Mesenteric fat pad (tissue), 1 donor: Measurements from ENCODE around the gene ESR1. TPM values are rescaled to one million over a fixed set of nuclear protein-coding genes. Genes with fewer than 3 reads are reported as not detected.
"Not testable (repeated sequence)": the region's sequence is repeated elsewhere in the genome, so short reads cannot be mapped to it uniquely, and the experiment has no call there.

Experiments used
- DNase-seq: peaks from one replicate; pipeline ENCODE4 v3.0.0-alpha.2; 2020; ENCODE audit warnings: low spot score
- total RNA-seq: library from RNA; stranded (reverse); fragmentation: NEBNext Ultra II Directional; extraction: Animal tissue kit (Norgen Biotek cat#: 25700); gene quantifications from one replicate; pipeline ENCODE4 v1.2.1, GENCODE V29; 2021
- donor health status: DM: yes; HTN: yes; CAD: no.

The ESR1 gene
- total RNA-seq, 1 donor from 2014 or later, result 6.3 TPM

DNA sequence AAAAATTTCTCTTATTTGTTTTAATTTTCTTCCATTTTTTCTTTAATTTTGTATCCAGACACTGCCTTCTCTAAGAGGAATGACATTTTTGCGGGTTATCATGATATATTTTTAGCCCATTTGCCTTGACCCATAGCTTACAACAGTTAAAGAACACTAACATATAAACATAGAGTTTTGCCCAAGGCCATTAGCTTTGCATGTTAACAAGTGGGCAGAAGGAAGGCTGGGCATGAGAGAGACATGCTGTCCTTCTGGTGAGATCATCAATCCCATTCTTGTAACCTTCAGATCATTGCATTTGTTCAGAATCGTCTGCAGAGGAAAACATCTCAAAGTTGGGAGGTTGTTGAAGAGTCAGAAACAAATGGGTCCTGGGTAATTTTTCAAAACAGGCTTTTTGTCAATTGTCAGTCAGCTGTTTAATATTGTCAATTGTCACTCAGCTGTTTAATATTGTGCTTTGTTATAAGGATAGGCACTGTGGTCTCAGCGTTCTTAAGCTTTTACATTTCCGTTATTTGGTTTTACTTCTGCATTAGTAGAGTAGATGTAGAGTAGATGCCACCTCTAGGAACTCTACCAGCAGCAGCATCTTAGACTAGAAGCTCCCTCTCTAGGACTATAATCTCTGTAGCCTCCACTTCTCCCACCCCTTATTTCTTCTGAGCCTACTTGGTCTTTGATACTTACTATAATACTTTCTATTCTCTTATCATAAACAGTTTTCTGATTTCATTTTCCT, 243.1 kb downstream of the ESR1 start:
- no peak for DNase-seq

DNA sequence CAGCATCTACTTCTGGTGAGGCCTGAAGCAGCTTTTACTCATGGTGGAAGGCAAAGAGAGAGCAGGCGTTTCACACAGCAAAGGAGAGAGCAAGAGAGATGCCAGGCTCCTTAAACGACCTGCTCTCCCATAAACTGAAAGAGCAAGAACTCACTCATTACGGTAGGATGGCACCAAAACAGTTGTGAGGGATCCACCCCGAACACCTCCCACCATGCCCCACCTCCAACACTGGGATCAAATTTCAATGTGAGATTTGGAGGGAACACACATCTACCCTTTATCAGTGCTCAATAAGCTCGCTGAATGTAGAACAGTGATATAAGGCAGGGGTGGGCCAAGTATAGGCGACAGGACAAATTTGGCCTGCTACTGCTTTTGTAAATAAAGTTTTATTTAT, 244.6 kb downstream of the ESR1 start:
- DNase-seq, result no peak

DNA sequence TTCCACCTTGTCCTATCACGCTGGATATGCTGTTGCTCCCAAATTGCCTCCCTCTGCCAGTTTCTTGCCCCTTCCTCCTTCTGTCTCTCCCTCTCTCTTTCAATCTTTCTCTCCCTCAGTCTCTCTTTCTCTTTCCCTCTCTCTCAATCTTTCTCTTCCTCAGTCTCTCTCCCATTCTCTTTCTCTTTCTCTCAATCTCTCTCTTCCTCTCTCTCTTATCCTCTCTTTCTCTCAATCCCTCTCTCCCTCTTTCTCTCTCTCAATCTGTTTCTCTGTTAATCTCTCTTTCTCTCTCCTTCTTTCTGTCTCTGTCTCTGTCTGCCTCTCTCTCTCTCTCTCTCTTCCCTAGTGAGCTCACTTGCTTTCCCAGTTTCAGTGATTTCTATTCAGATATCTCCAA, 245.8 kb downstream of the ESR1 start:
- no peak for DNase-seq

DNA sequence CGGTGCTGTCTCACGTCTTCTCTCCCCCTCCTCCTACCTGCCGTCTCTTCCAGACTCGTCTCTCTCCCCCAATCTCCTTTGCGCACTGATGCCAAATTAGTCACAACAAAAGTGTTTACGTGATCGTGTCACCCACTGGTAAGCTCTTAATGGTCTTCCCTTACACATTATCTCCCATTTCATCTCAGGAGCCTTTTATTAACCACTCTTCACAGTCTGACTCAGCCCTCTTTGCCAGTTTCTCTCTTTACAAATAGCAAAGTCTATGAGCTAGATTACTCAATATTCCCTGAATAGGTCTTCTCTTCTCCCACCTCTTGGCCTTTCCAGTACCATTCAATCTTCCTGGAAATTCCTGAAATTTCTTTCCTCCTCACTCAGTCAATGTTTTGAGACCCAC, 247.0 kb downstream of the ESR1 start:
- DNase-seq, result no peak

DNA sequence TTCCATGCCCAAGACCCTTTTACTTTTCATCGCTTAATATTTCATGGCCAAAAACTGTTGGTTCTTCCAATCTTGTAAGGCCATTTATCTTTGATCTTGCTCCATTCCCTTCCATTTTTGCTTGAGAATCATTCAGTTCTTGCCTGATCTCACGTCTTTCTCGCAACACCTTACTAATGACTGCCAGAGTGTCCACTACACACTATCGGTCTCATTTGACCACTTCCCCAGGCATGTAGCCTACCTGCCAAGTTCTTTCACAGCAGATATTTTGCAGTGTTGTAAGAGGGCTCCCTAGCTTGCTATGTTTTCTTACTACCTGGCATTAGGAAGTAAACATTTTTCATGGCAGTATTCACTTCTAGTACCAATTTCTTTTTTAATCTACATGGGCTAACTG, 248.0 kb downstream of the ESR1 start:
- DNase-seq, result no peak

GRCh38 chr6:152057832-152058498, 250.5 kb downstream of the ESR1 start:
- no peak for DNase-seq

DNA sequence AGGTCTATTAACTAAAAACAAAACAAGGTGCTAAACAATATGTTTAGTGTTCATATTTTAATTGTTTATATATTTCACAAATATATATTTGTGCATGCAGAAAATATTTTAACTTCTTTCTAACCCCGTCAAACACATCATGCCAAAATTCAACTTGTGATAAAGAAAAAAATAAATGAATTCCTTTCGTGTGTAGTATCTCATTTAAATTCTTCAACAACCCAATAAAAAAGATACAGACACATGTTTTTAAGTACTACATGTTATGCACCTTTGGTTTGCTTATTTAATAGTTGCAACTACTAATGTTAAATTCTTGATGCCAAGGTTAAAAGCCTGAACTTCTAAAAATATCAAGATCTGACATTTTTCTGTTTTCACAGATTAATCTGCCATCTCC, 252.4 kb downstream of the ESR1 start:
- no peak for DNase-seq

DNA sequence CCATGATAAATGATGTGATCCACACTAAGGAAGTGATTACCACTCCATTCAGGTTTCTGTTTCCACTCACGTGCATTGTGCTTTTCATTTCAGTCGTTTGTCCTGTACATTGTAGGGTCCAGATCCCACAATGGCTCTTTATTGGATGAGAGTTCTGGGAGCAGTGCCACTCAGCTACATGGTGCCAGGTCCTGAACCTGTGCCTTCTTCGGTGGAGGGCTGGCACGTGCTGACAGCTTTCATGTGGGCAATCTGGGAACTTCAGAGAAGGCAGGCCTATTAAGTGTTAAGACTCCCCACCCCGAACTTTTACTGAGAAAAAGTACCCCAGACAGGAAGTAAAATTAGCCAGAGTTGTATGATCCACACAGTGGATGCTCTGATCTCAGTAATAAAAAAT, 255.0 kb downstream of the ESR1 start:
- no peak for DNase-seq

DNA sequence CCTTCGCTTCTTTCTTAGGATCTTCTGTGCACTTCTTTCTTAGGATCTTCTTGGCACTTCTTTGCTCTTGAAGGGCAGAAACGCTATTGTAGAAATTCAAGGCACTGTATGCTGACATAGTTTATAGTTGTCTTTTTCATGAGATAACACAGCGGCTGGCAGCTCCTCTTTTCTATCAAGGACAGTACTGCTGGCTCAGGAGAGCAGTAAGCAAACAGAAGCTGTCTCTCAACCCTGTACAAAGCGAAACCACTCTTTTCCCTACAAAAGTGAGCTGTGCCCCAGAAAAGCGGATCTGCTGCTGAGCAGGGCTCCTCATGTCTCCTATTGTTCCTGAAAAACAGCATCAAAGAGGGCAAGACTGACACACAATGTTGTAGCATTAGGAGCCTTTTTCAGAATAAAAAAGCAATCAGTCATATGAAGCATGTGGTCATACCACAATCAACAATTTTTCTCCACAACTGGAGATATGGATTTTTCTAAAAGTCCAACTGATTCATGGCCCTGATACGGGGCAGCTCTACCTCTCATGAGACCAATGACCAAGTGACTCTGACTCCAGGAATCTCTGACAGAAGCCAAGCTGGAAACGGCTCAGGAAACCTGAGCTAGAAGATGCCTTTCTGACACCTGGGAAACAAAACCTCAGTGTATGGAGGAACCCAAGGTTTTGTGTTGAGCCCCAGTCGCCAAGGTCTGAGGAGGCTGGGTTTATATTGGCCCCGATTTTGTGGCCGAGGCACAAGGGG, 255.9 kb downstream of the ESR1 start:
- DNase-seq, result no peak

- DNase-seq, result no peak
These were observed 261.3 kb downstream of the ESR1 start for GRCh38 chr6:152068622-152069261.

- DNase-seq, result no peak
These were observed 263.1 kb downstream of the ESR1 start for GRCh38 chr6:152070556-152070955.

- DNase-seq, result no peak
These were observed 263.8 kb downstream of the ESR1 start for GRCh38 chr6:152071318-152071717.

DNA sequence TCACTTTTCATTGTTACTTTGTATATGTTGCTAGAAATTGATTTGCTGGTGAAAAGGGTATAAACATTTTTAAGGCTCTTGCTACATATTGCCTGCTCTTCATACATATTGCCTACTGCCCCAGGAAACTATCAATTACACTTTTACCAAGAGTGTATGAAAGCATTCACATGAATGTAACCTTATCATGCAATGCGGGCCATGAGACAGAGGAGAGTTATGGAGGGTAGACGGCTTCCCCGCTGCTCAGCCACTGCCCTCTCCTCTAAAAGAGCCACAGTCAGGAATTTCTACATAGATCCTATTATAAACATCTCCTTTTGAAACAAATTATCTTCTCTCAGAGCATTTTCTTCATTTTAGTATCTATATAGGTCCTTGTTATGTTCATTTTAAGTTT, 264.4 kb downstream of the ESR1 start:
- DNase-seq, result no peak

DNA sequence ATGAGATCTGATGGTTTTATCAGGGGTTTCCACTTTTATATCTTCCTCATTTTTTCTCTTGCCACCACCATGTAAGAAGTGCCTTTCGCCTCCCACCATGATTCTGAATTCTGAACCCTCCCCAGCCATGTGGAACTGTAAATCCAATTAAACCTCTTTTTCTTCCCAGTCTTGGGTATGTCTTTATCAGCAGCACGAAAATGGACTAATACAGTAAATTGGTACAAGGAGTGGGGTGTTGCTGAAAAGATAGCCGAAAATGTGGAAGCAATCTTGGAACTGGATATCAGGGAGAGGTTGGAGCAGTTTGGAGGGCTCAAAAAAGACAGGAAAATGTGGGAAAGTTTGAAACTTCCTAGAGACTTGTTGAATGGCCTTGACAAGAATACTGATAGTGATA, 268.8 kb downstream of the ESR1 start:
- DNase-seq, result not testable (repeated sequence)

DNA sequence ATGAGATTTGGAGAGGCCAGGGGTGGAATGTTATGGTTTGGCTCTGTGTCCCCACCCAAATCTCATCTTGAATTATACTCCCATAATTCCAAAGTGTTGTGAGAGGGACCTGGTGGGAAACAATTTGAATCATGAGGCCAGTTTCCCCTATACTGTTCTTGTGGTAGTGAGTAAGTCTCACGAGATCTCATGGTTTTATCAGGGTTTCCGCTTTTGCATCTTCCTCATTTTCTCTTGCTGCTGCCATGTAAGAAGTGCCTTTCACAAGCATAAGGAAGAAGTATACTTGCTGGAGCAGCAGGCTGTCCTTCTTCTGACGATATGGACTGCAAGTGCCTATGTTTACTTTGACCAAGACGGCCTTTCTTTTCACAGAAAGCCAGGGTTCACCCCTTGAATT, 270.5 kb downstream of the ESR1 start:
- no peak for DNase-seq

GRCh38 chr6:152078804-152079203, 271.3 kb downstream of the ESR1 start:
- no peak for DNase-seq

GRCh38 chr6:152085451-152085921, 278.0 kb downstream of the ESR1 start:
- no peak for DNase-seq

DNA sequence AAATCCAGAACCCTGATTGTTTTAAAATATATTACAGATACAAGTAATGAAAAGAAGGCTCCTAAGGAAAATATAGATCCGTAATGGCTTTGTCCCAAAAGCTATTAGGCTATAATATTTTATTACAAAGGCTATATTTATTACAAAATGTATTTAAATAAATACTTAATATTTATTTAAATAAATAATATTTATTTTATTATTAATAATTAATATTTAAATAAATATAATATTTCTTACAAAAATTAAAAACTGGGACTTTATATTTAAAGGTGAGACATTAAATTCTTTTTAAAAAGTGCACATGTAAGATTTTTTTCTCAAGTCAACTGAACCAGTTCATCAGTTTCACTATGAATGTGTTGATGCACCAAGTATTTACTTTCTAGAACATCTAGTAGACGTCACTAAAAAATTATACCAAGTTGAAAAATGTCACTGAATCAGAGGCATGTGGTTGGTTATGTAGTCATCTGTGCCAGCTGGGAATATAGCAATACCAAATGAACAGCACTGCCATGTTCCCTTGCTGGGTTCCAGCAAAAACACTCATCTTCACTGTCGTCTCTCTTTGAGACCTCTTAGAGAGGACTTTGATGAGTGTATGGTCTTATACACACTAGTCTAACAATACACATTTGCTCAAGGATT, 278.9 kb downstream of the ESR1 start:
- no peak for DNase-seq

- no peak for DNase-seq
These were observed 279.6 kb downstream of the ESR1 start for GRCh38 chr6:152087096-152087495.

DNA sequence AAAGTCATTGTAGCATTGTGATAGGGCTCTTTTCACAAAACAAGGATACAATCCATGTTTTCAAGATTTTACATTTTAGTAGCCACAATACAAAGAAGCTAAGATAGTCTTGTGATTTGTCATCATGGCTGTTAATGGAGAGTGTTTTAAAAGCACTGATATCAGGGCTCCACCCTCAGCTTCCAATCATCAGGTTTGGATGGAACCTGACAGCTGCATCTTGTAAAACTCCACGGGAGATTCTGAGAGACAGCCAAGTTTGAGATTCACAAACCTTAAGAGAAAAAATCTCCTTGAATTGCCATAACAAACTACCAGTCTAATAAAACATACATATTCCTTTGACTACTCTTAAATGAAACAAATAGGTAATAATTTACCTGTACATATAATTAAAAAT, 280.2 kb downstream of the ESR1 start:
- DNase-seq, result no peak

DNA sequence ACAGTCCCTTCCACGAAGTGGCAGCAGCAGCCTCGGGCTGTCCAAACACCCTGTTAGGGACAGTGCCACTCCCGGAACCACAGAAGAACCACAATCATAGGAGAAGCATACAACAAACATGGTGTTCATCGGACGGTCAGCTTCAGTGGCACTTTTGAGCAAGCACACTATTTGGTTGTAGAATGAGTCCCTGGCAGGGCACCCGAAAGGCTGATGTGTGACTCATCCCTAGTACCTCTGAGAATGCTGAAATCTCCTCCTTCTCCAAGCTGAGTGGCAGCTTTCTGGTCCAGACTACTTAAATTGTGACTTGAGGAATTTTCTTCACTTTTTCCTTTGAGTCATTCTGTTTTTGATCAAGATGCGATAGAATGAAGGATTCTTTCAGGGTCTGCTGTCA, 282.5 kb downstream of the ESR1 start:
- DNase-seq, result no peak
